Measurements from ENCODE around the gene NCDN.
"Not testable (repeated sequence)": the region's sequence is repeated elsewhere in the genome, so short reads cannot be mapped to it uniquely, and the experiment has no call there.

NCDN gene

GRCh38 chr1:35574125-35574654, 16.6 kb downstream of the NCDN start:
- no peaks in the 10 kb centered on the region for H3K36me3 ChIP-seq (ENCODE audit: insufficient read depth, low read length)
- peaks cover 15% of the 10 kb centered on the region for H3K4me1 ChIP-seq (ENCODE audit: insufficient read depth, low read length)
- H3K27me3 ChIP-seq (ENCODE audit: control insufficient read depth in 1 of 2, insufficient read depth in 2 of 2, low read length in 2 of 2) = peaks cover 14 to 72% of the 10 kb centered on the region in 2 donors
- no peak overlapping the region for H3K27ac ChIP-seq (ENCODE audit: low read depth, low read length)
- H3K4me3 ChIP-seq (ENCODE audit: low read depth in 1 of 2, low read length in 2 of 2) = no peak overlapping the region
- no peaks in the 10 kb centered on the region for H3K9me3 ChIP-seq (ENCODE audit: low read length)
- H3K9ac ChIP-seq (ENCODE audit: low read length) = no peak overlapping the region

GRCh38 chr1:35574655-35575415, 17.2 kb downstream of the NCDN start:
- H3K9ac ChIP-seq (ENCODE audit: low read length) = no peak overlapping the region
- H3K27ac ChIP-seq (ENCODE audit: low read depth, low read length) = no peak overlapping the region
- H3K4me3 ChIP-seq (ENCODE audit: low read depth in 1 of 2, low read length in 2 of 2) = no peak overlapping the region
- H3K27me3 ChIP-seq (ENCODE audit: control insufficient read depth in 1 of 2, insufficient read depth in 2 of 2, low read length in 2 of 2) = peaks cover 14 to 72% of the 10 kb centered on the region in 2 donors
- no peaks in the 10 kb centered on the region for H3K9me3 ChIP-seq (ENCODE audit: low read length)
- H3K4me1 ChIP-seq (ENCODE audit: insufficient read depth, low read length) = peaks cover 15% of the 10 kb centered on the region
- no peaks in the 10 kb centered on the region for H3K36me3 ChIP-seq (ENCODE audit: insufficient read depth, low read length)

- peaks cover 14 to 72% of the 10 kb centered on the region in 2 donors for H3K27me3 ChIP-seq (ENCODE audit: control insufficient read depth in 1 of 2, insufficient read depth in 2 of 2, low read length in 2 of 2)
Observed at GRCh38 chr1:35575416-35575958, 17.9 kb downstream of the NCDN start.

GRCh38 chr1:35576061-35576765, 18.6 kb downstream of the NCDN start:
- no peak overlapping the region for H3K27ac ChIP-seq (ENCODE audit: low read depth, low read length)
- no peaks in the 10 kb centered on the region for H3K36me3 ChIP-seq (ENCODE audit: insufficient read depth, low read length)
- H3K9ac ChIP-seq (ENCODE audit: low read length) = no peak overlapping the region
- peaks cover 14 to 70% of the 10 kb centered on the region in 2 donors for H3K27me3 ChIP-seq (ENCODE audit: control insufficient read depth in 1 of 2, insufficient read depth in 2 of 2, low read length in 2 of 2)
- peaks cover 15% of the 10 kb centered on the region for H3K4me1 ChIP-seq (ENCODE audit: insufficient read depth, low read length)
- H3K4me3 ChIP-seq (ENCODE audit: low read depth in 1 of 2, low read length in 2 of 2) = no peak overlapping the region
- no peaks in the 10 kb centered on the region for H3K9me3 ChIP-seq (ENCODE audit: low read length)

More at GRCh38 chr1:35575416-35575958, 17.9 kb downstream of the NCDN start:
- peaks cover 15% of the 10 kb centered on the region for H3K4me1 ChIP-seq (ENCODE audit: insufficient read depth, low read length)
- no peaks in the 10 kb centered on the region for H3K36me3 ChIP-seq (ENCODE audit: insufficient read depth, low read length)
- no peaks in the 10 kb centered on the region for H3K9me3 ChIP-seq (ENCODE audit: low read length)
- no peak overlapping the region for H3K9ac ChIP-seq (ENCODE audit: low read length)
- H3K27ac ChIP-seq (ENCODE audit: low read depth, low read length) = no peak overlapping the region
- H3K4me3 ChIP-seq (ENCODE audit: low read depth in 1 of 2, low read length in 2 of 2) = no peak overlapping the region

GRCh38 chr1:35576766-35577070, 19.1 kb downstream of the NCDN start:
- not testable (repeated sequence) for H3K4me3 ChIP-seq (ENCODE audit: low read depth in 1 of 2, low read length in 2 of 2); H3K9me3 ChIP-seq (ENCODE audit: low read length); H3K9ac ChIP-seq (ENCODE audit: low read length); H3K27ac ChIP-seq (ENCODE audit: low read depth, low read length); H3K36me3 ChIP-seq (ENCODE audit: insufficient read depth, low read length)
- Histone ChIP-seq H3K4me1 (ENCODE audit: insufficient read depth, low read length) (peaks cover 15% of the 10 kb centered on the region), H3K27me3 (ENCODE audit: control insufficient read depth in 1 of 2, insufficient read depth in 2 of 2, low read length in 2 of 2) (peaks cover 12 to 65% of the 10 kb centered on the region in 2 donors)

GRCh38 chr1:35577071-35577998, 19.7 kb downstream of the NCDN start:
- H3K36me3 ChIP-seq (ENCODE audit: insufficient read depth, low read length) = no peaks in the 10 kb centered on the region
- peak overlapping the region; percentile 41 to 58 for H3K4me3 ChIP-seq (ENCODE audit: low read depth in 1 of 2, low read length in 2 of 2)
- peaks cover 15% of the 10 kb centered on the region for H3K4me1 ChIP-seq (ENCODE audit: insufficient read depth, low read length)
- no peak overlapping the region for H3K27ac ChIP-seq (ENCODE audit: low read depth, low read length)
- no peaks in the 10 kb centered on the region for H3K9me3 ChIP-seq (ENCODE audit: low read length)
- H3K27me3 ChIP-seq (ENCODE audit: control insufficient read depth in 1 of 2, insufficient read depth in 2 of 2, low read length in 2 of 2) = peaks cover 6 to 59% of the 10 kb centered on the region in 2 donors
- H3K9ac ChIP-seq (ENCODE audit: low read length) = no peak overlapping the region

- H3K4me3 ChIP-seq (ENCODE audit: low read depth in 1 of 2, low read length in 2 of 2) = no peak overlapping the region
- H3K4me1 ChIP-seq (ENCODE audit: insufficient read depth, low read length) = peaks cover 15% of the 10 kb centered on the region
- H3K27me3 ChIP-seq (ENCODE audit: control insufficient read depth in 1 of 2, insufficient read depth in 2 of 2, low read length in 2 of 2) = peaks cover 0 to 24% of the 10 kb centered on the region in 2 donors
- no peak overlapping the region for H3K9ac ChIP-seq (ENCODE audit: low read length)
- no peaks in the 10 kb centered on the region for H3K36me3 ChIP-seq (ENCODE audit: insufficient read depth, low read length)
- no peak overlapping the region for H3K27ac ChIP-seq (ENCODE audit: low read depth, low read length)
- no peaks in the 10 kb centered on the region for H3K9me3 ChIP-seq (ENCODE audit: low read length)
Observed at GRCh38 chr1:35580949-35581388, 23.4 kb downstream of the NCDN start.

- not testable (repeated sequence) for H3K9ac ChIP-seq (ENCODE audit: low read length); H3K27ac ChIP-seq (ENCODE audit: low read depth, low read length); H3K36me3 ChIP-seq (ENCODE audit: insufficient read depth, low read length); H3K4me3 ChIP-seq (ENCODE audit: low read depth in 1 of 2, low read length in 2 of 2); H3K9me3 ChIP-seq (ENCODE audit: low read length)
- Histone ChIP-seq H3K27me3 (ENCODE audit: control insufficient read depth in 1 of 2, insufficient read depth in 2 of 2, low read length in 2 of 2) (peaks cover 0 to 18% of the 10 kb centered on the region in 2 donors), H3K4me1 (ENCODE audit: insufficient read depth, low read length) (peaks cover 12% of the 10 kb centered on the region)
Observed at GRCh38 chr1:35581621-35582020, 24.0 kb downstream of the NCDN start.

- Histone ChIP-seq H3K4me3 (ENCODE audit: low read depth in 1 of 2, low read length in 2 of 2) (no peak overlapping the region), H3K4me1 (ENCODE audit: insufficient read depth, low read length) (no peaks in the 10 kb centered on the region), H3K27me3 (ENCODE audit: control insufficient read depth in 1 of 2, insufficient read depth in 2 of 2, low read length in 2 of 2) (no peaks in the 10 kb centered on the region), H3K27ac (ENCODE audit: low read depth, low read length) (no peak overlapping the region), H3K36me3 (ENCODE audit: insufficient read depth, low read length) (no peaks in the 10 kb centered on the region), H3K9ac (ENCODE audit: low read length) (no peak overlapping the region), H3K9me3 (ENCODE audit: low read length) (no peaks in the 10 kb centered on the region)
Observed at GRCh38 chr1:35585281-35585680, 27.7 kb downstream of the NCDN start.

- H3K4me1 ChIP-seq (ENCODE audit: insufficient read depth, low read length); H3K27ac ChIP-seq (ENCODE audit: low read depth, low read length); H3K9ac ChIP-seq (ENCODE audit: low read length); H3K4me3 ChIP-seq (ENCODE audit: low read depth in 1 of 2, low read length in 2 of 2); H3K27me3 ChIP-seq (ENCODE audit: control insufficient read depth in 1 of 2, insufficient read depth in 2 of 2, low read length in 2 of 2); H3K36me3 ChIP-seq (ENCODE audit: insufficient read depth, low read length); H3K9me3 ChIP-seq (ENCODE audit: low read length): not testable (repeated sequence)
Observed at GRCh38 chr1:35585805-35586204, 28.2 kb downstream of the NCDN start.

- Histone ChIP-seq H3K9me3 (ENCODE audit: low read length) (no peaks in the 10 kb centered on the region), H3K4me3 (ENCODE audit: low read depth in 1 of 2, low read length in 2 of 2) (no peak overlapping the region), H3K4me1 (ENCODE audit: insufficient read depth, low read length) (no peaks in the 10 kb centered on the region), H3K36me3 (ENCODE audit: insufficient read depth, low read length) (no peaks in the 10 kb centered on the region), H3K27ac (ENCODE audit: low read depth, low read length) (no peak overlapping the region), H3K27me3 (ENCODE audit: control insufficient read depth in 1 of 2, insufficient read depth in 2 of 2, low read length in 2 of 2) (no peaks in the 10 kb centered on the region), H3K9ac (ENCODE audit: low read length) (no peak overlapping the region)
Observed at GRCh38 chr1:35586808-35587207, 29.2 kb downstream of the NCDN start.

Measured in muscle layer of colon (tissue), 2 donors.